Muscle of leg (tissue), 11 donors: ENCODE results near the gene DUSP2. TPM values are rescaled to one million over a fixed set of nuclear protein-coding genes. Genes with fewer than 3 reads are reported as not detected.
A peak's percentile ranks its signal among the peaks of the same experiment; 100 is the strongest.

Source experiments
- DNase-seq: peaks from one replicate; pipeline ENCODE4 v3.0.0; 2013
- H3K27ac ChIP-seq: one replicate; pipeline ENCODE4 v1.5.1; 2013; ENCODE audit warnings: mild to moderate bottlenecking, low read length, control low read depth
- H3K27me3 ChIP-seq: one replicate; pipeline ENCODE4 v1.6.1; 2013; ENCODE audit warnings: low read length; ENCODE audit not compliant: control insufficient read depth, insufficient read depth
- H3K36me3 ChIP-seq: one replicate; pipeline ENCODE4 v1.6.1; 2013; ENCODE audit warnings: low read length; ENCODE audit not compliant: control insufficient read depth, insufficient read depth
- H3K4me1 ChIP-seq: one replicate; pipeline ENCODE4 v1.6.1; 2013; ENCODE audit warnings: low read length; ENCODE audit not compliant: control insufficient read depth, insufficient read depth
- H3K4me3 ChIP-seq: one replicate; pipeline ENCODE4 v1.5.1; 2013; ENCODE audit warnings: low read length, control low read depth
- H3K9me3 ChIP-seq: replicated peaks from 2 replicates; pipeline ENCODE4 v1.6.1; 2013; ENCODE audit warnings: low read depth, low read length; ENCODE audit not compliant: control insufficient read depth
- WGBS: methylation state at CpG from one replicate; pipeline ENCODE4 v1.1.5; 2013; ENCODE audit warnings: missing lambda C conversion rate; ENCODE audit not compliant: insufficient coverage; 5-methylcytosine and 5-hydroxymethylcytosine counted together
- polyA plus RNA-seq, 8 donors: library from polyadenylated mRNA; unstranded; fragments of 120-200 nt; gene quantifications; one replicate each; pipeline versions ENCODE4 v1.2.1 to v1.2.3, GENCODE V29; 2013; ENCODE audit warnings: inconsistent platforms in 1 of 8, low replicate concordance in 1 of 8; ENCODE audit not compliant: insufficient read length in 8 of 8, insufficient read depth in 1 of 8
- total RNA-seq: library from RNA; stranded (reverse); fragments of 120-200 nt; gene quantifications from one replicate; pipeline ENCODE4 v1.2.4, GENCODE V29; 2013

Gene DUSP2
- total and polyA plus RNA-seq, 9 donors = 2.2 to 10.2 (median 5.6) TPM

GRCh38 chr2:96121414-96121813, 23.8 kb downstream of the DUSP2 start:
- Histone ChIP-seq H3K4me1 (peaks cover 15% of the 10 kb centered on the region), H3K36me3 (no peaks in the 10 kb centered on the region), H3K27ac (no peak overlapping the region), H3K27me3 (peaks cover 38% of the 10 kb centered on the region), H3K9me3 (no peaks in the 10 kb centered on the region), H3K4me3 (no peak overlapping the region)
- no peak for DNase-seq
- WGBS = 84% methylated on average over 4 of the region's 4 CpGs

DNA sequence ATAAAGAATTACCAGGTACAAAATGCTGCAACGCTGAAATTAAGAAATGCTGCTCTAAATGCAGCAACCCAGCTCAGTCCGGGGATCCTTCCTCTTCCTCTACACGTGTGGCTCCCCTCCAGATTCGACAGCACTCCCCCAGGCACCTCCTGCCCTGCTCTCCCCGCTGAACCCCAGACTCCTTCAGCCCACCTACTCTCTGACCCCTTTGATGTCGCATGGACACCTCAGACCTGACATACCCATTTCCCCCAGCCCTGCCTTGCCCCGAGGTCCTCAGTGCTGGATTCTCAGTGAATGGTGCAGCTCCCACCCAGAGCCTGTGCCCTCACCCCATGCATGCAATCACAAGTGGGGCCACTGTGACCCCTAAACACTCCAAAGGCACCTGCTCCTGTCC, 24.2 kb downstream of the DUSP2 start:
- DNase-seq = no peak
- H3K4me1 ChIP-seq = peaks cover 18% of the 10 kb centered on the region
- 52% methylated on average over 7 of the region's 7 CpGs for WGBS
- peaks cover 41% of the 10 kb centered on the region for H3K27me3 ChIP-seq
- H3K27ac ChIP-seq = no peak overlapping the region
- H3K36me3 ChIP-seq = no peaks in the 10 kb centered on the region
- H3K4me3 ChIP-seq = no peak overlapping the region
- no peaks in the 10 kb centered on the region for H3K9me3 ChIP-seq

DNA sequence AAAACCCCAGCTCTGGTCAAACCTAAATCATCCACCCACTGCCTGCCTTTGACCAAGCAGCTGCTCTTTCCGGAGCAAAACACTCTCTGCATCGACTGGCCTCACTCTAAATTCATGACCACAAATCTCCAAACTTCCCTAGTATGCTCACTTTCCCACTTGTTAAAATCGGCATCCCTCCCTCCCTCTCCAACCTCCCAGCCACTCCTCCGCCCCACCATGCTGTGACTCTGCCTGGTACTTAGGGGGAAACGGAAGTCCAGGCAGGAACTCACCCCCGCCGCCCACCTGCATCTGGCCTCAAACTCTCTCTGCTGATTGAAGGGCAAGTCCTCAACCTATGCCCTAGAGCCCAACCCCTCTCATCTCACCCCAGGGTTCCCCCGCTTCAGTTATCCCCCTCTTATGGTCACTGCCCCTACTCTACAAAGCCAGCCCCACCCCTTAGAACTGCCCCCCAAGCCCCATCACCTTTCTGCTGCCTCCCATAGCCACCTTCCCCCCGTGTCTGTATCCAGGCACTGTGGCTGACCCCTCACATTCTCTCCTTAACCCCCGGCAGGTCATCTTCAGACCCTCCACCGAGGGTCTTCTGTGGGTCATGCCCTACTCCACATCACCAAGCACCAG, 25.0 kb downstream of the DUSP2 start:
- H3K9me3 ChIP-seq = no peaks in the 10 kb centered on the region
- 30% methylated on average over 11 of the region's 11 CpGs for WGBS

DNA sequence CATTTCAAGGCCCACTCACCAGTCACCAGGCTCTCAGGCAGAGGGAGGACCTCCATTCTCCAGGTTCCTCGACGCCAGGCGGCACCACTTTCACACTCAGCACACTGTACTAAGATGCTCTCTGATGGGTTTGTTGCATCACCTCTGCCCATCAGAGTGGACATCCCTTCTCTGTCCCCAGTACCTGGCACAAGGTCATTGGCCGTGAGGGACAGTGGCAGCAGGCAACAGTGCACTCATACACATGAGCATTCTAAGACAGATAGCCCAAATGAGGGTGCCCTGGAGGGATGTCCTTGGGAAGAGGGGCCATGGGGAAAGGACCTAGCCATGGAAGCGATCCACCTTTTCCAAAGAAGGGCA, 25.9 kb downstream of the DUSP2 start:
- H3K27me3 ChIP-seq = peaks cover 56% of the 10 kb centered on the region
- peaks cover 20% of the 10 kb centered on the region for H3K4me1 ChIP-seq
- DNase-seq = no peak
- no peaks in the 10 kb centered on the region for H3K36me3 ChIP-seq
- no peak overlapping the region for H3K4me3 ChIP-seq
- no peak overlapping the region for H3K27ac ChIP-seq
- no peaks in the 10 kb centered on the region for H3K9me3 ChIP-seq
- 89% methylated on average over 3 of the region's 5 CpGs for WGBS

More for the DNA sequence above, 25.0 kb downstream of the DUSP2 start:
- Histone ChIP-seq H3K36me3 (no peaks in the 10 kb centered on the region), H3K27ac (no peak overlapping the region), H3K27me3 (peaks cover 49% of the 10 kb centered on the region), H3K4me1 (peaks cover 20% of the 10 kb centered on the region), H3K4me3 (no peak overlapping the region)
- no peak for DNase-seq

- no peak overlapping the region for H3K4me3 ChIP-seq
- peaks cover 56% of the 10 kb centered on the region for H3K27me3 ChIP-seq
- no peaks in the 10 kb centered on the region for H3K36me3 ChIP-seq
- H3K27ac ChIP-seq = no peak overlapping the region
- peaks cover 20% of the 10 kb centered on the region for H3K4me1 ChIP-seq
- DNase-seq = no peak
- no peaks in the 10 kb centered on the region for H3K9me3 ChIP-seq
- WGBS = 77% methylated on average over 13 of the region's 13 CpGs
These were observed 26.4 kb downstream of the DUSP2 start for GRCh38 chr2:96118698-96119388.

- Histone ChIP-seq H3K36me3 (no peaks in the 10 kb centered on the region), H3K9me3 (no peaks in the 10 kb centered on the region), H3K4me1 (peaks cover 20% of the 10 kb centered on the region), H3K4me3 (no peak overlapping the region), H3K27me3 (peaks cover 56% of the 10 kb centered on the region), H3K27ac (no peak overlapping the region)
- 54% methylated on average over 8 of the region's 17 CpGs for WGBS
- no peak for DNase-seq
These were observed 27.3 kb downstream of the DUSP2 start for GRCh38 chr2:96117701-96118588.

DNA sequence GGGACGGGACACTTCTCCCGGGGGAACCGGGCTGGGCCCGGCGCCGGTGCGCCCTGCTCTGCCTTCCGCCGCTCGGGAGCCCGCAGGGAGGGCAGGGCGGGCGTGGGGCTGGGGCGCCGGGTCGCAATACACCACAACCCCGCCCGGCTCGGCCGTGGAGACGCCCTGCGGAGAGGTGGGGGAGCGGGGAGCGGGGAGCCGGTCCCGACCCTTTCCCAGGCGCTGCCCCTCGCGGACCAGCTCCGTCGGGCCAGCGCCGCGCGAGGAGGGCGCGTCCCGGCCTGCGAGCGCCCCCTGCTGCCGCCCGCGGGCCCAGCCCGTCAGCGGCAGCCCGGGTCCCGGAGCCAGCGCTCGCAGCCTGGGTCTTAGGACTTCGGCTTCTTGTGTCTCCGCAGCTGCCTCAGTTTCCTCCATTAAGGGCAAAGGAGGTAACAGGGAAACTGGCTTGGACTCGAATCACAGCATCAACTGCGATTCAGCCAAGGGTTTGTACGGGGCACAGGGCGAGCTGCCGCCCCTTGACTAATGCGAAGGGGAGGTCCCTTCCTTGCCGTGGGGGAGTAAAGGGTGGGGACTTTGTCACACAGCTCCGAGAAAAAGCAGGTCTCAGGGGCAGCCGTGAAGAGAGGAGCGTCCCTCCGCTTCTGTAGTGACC, 28.2 kb downstream of the DUSP2 start:
- under 1% methylated on average over 59 of the region's 62 CpGs for WGBS
- Histone ChIP-seq H3K4me3 (no peak overlapping the region), H3K27me3 (peaks cover 55% of the 10 kb centered on the region), H3K4me1 (peaks cover 20% of the 10 kb centered on the region), H3K27ac (no peak overlapping the region), H3K36me3 (no peaks in the 10 kb centered on the region), H3K9me3 (no peaks in the 10 kb centered on the region)
- peak; percentile 60 for DNase-seq

DNA sequence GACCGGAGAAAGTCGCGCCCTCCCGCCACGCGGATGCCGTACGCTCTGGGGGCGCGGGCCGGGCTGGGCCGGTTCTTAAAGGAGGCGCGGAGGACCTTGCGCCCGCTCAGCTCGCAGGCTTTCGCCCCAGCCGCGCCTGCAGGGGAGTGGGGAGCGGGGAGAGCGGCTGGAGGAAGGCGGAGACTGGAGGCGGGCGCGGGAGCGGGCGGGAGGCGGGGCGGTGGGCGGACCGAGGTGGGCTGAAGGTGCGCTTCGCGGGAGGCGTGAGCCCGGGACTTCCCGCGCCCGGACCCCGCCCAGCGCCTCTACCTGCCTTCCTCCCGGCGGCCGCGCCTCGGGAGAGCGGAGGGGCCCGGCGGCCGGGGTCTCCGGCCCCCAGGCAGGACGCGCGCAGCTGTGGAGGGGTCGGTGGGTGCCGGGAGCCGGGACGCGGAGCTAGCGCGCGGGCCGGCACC, 28.8 kb downstream of the DUSP2 start, which contains the start of gene ADRA2B:
ADRA2B (minus strand) TSS at position 148 of the 455 bp plus-strand sequence. CDS start 422 bp downstream, outside the sequence.
- H3K4me3 ChIP-seq = peak within 1 kb of the TSS; percentile 35
- no peaks in the 10 kb centered on the region for H3K9me3 ChIP-seq
- WGBS = 0% methylated on average over 63 of the region's 64 CpGs
- H3K36me3 ChIP-seq = no peaks in the 10 kb centered on the region
- H3K27me3 ChIP-seq = peaks cover 53% of the 10 kb centered on the region
- DNase-seq = peak; percentile 78
- no peak within 1 kb of the TSS for H3K27ac ChIP-seq
- H3K4me1 ChIP-seq = peaks cover 20% of the 10 kb centered on the region

DNA sequence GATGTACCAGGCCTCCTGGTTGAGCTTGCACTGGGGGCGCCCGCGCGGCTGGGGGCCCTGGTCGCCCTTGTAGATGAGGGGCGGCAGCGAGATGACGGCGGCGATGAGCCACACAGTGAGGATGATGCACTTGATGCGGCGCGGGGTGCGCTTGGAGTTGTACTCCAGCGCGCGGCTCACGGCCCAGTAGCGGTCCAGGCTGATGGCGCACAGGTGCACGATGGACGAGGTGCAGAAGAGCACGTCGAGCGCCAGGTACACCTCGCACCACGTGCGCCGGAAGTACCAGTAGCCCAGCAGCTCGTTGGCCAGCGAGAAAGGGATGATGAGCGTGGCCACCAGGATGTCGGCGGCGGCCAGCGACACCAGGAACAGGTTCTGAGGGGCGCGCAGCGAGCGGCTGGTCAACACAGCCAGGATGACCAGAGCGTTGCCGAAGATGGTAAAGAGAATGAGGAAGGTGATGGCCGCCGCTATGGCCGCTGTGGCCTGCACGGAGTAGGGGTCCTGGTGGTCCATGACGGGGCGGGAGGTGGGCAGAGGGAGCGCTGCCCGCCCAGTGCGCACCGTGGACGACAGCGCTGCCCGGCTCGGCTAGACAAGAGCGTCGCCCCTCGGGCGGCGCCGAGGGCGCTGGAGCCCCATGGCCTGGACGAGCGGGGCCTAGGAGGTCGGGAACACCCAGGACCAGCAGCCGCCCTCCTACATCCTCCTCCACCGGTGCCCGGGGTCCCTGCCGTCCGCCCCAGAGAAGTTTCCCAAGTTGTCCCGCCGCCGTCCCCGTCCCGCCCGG, 29.4 kb downstream of the DUSP2 start:
- Histone ChIP-seq H3K36me3 (no peaks in the 10 kb centered on the region), H3K27me3 (peaks cover 50% of the 10 kb centered on the region), H3K27ac (no peak overlapping the region), H3K9me3 (no peaks in the 10 kb centered on the region), H3K4me3 (peak overlapping the region; percentile 35), H3K4me1 (peaks cover 20% of the 10 kb centered on the region)
- 43% methylated on average over 77 of the region's 77 CpGs for WGBS
- DNase-seq = no peak
